ENCODE data around the gene METTL16.

DNA sequence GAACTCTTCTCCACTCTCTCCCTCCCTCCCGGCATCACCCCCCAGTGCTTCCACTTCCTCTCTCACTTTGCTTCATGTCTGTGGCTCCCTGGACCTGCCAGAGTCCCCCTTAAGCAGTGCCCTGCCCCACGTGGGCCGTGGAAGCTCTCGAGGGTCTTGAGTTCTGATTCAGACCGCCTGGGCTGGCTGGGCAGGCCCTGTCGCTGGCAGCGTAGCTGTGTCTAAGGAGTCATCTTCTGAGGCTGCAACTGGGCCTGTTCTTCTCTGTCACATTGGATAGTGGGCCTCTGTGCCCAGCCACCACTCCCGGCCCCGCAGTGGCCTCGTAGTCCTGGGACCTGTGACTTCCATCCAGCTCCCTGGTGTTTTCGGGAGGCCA lies 141.5 kb downstream of the METTL16 start:
- TF ChIP-seq, protein P1, sequence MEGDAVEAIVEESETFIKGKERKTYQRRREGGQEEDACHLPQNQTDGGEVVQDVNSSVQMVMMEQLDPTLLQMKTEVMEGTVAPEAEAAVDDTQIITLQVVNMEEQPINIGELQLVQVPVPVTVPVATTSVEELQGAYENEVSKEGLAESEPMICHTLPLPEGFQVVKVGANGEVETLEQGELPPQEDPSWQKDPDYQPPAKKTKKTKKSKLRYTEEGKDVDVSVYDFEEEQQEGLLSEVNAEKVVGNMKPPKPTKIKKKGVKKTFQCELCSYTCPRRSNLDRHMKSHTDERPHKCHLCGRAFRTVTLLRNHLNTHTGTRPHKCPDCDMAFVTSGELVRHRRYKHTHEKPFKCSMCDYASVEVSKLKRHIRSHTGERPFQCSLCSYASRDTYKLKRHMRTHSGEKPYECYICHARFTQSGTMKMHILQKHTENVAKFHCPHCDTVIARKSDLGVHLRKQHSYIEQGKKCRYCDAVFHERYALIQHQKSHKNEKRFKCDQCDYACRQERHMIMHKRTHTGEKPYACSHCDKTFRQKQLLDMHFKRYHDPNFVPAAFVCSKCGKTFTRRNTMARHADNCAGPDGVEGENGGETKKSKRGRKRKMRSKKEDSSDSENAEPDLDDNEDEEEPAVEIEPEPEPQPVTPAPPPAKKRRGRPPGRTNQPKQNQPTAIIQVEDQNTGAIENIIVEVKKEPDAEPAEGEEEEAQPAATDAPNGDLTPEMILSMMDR (IDR thresholded peaks at IDR 0.05) = no peak
- TF ChIP-seq POLR2A (IDR thresholded peaks at IDR 0.05) = no peak

Data from prostate gland (tissue), 2 donors.